Measurements from ENCODE around the gene UBL7.

The UBL7 gene

GRCh38 chr15:74422652-74423430, 38.1 kb downstream of the UBL7 start:
- DNase-seq, result peak; percentile 67 to 76

GRCh38 chr15:74422265-74422651, 38.7 kb downstream of the UBL7 start:
- DNase-seq, result no peak

GRCh38 chr15:74421302-74422245, 39.4 kb downstream of the UBL7 start:
- DNase-seq, result no peak

- peak in 1 of 2 experiments; percentile 24 for DNase-seq
Measured at GRCh38 chr15:74420193-74420905, 40.6 kb downstream of the UBL7 start.

GRCh38 chr15:74419432-74419831, 41.5 kb downstream of the UBL7 start:
- no peak for DNase-seq

- DNase-seq, result no peak
Measured at GRCh38 chr15:74418575-74419338, 42.2 kb downstream of the UBL7 start.

GRCh38 chr15:74417670-74418069, 43.3 kb downstream of the UBL7 start:
- DNase-seq, result no peak

GRCh38 chr15:74417225-74417624, 43.7 kb downstream of the UBL7 start:
- no peak for DNase-seq

GRCh38 chr15:74415966-74416916, 44.7 kb downstream of the UBL7 start:
- DNase-seq, result no peak

GRCh38 chr15:74414603-74415338, 46.2 kb downstream of the UBL7 start:
- DNase-seq, result no peak

- DNase-seq, result no peak
Measured at GRCh38 chr15:74414081-74414580, 46.8 kb downstream of the UBL7 start.

GRCh38 chr15:74413350-74414080, 47.4 kb downstream of the UBL7 start:
- no peak for DNase-seq

- no peak for DNase-seq
Measured at GRCh38 chr15:74412159-74412558, 48.8 kb downstream of the UBL7 start.

- DNase-seq, result no peak
Measured at GRCh38 chr15:74411686-74412085, 49.3 kb downstream of the UBL7 start.

GRCh38 chr15:74410502-74410901, 50.5 kb downstream of the UBL7 start:
- DNase-seq, result no peak

- DNase-seq, result no peak
Measured at GRCh38 chr15:74409225-74409624, 51.7 kb downstream of the UBL7 start.

- DNase-seq, result no peak
Measured at GRCh38 chr15:74408815-74409214, 52.1 kb downstream of the UBL7 start.

GRCh38 chr15:74408385-74408784, 52.6 kb downstream of the UBL7 start:
- no peak for DNase-seq

- peak in 1 of 2 experiments; percentile 15 for DNase-seq
Measured at GRCh38 chr15:74406992-74407705, 53.8 kb downstream of the UBL7 start.
